K562 (cell line): ENCODE measurements around the gene PRR14. TPM values are rescaled to one million over a fixed set of nuclear protein-coding genes. Genes with fewer than 3 reads are reported as not detected.

Experiments
- CBFA2T3 ChIP-seq: fragments of 450-650 bp; IDR thresholded peaks from 2 replicates; pipeline ENCODE4 v1.6.1; 2017
- CCNT2 ChIP-seq: IDR thresholded peaks from 2 replicates; pipeline ENCODE4 v1.6.1; 2011; ENCODE audit warnings: borderline replicate concordance, low read depth, mild to moderate bottlenecking, moderate library complexity, mixed read lengths, low read length; ENCODE audit not compliant: insufficient read length; ENCODE audit errors: extremely low read depth
- CREM ChIP-seq: IDR thresholded peaks from 2 replicates; pipeline ENCODE4 v1.6.1; 2014; ENCODE audit warnings: antibody characterized with exemption, low read depth
- CTBP1 ChIP-seq: fragments of 450-650 bp; IDR thresholded peaks from 2 replicates; pipeline ENCODE4 v1.6.1; 2016; ENCODE audit warnings: borderline replicate concordance
- DPF2 ChIP-seq: fragments of 450-650 bp; IDR thresholded peaks from 2 replicates; pipeline ENCODE4 v1.6.1; 2016
- HNRNPLL ChIP-seq: fragments of 200-400 bp; formaldehyde crosslinking; IDR thresholded peaks from 2 replicates; pipeline ENCODE4 v1.6.1; 2017; ENCODE audit warnings: low read length, low read depth, mild to moderate bottlenecking; ENCODE audit not compliant: poor library complexity, severe bottlenecking
- KDM5B ChIP-seq: fragments of 200-600 bp; sonication (generic); IDR thresholded peaks from 2 replicates; pipeline ENCODE4 v1.6.1; 2012; ENCODE audit warnings: low read depth, mild to moderate bottlenecking, moderate library complexity, low read length, control low read depth, inconsistent platforms; ENCODE audit not compliant: insufficient replicate concordance
- NR2C2 ChIP-seq, 2 experiments: fragments of 200-800 bp in 1 of 2; sonication (Bioruptor generic) in 1 of 2; sonication (generic) in 1 of 2; formaldehyde crosslinking in 1 of 2; IDR thresholded peaks; 2 replicates each; pipeline versions ENCODE4 v1.6.1 to v1.8.0; 2016 to 2022; ENCODE audit warnings: mild to moderate bottlenecking in 1 of 2, missing compliant biosample characterization in 1 of 2, missing genetic modification characterization in 1 of 2, missing genetic modification reagents in 1 of 2
- SP2 ChIP-seq: IDR thresholded peaks from 2 replicates; pipeline ENCODE4 v1.6.1; 2011; ENCODE audit warnings: mild to moderate bottlenecking, low read depth, low read length, moderate library complexity; ENCODE audit not compliant: poor library complexity, severe bottlenecking; ENCODE audit errors: extremely low read depth
- TOE1 ChIP-seq, 2 experiments: fragments of 450-650 bp in 1 of 2; sonication (generic) in 1 of 2; formaldehyde crosslinking in 1 of 2; IDR thresholded peaks; 2 replicates each; pipeline versions ENCODE4 v1.7.1 to v1.8.0; 2016 to 2022; ENCODE audit warnings: borderline replicate concordance in 2 of 2, mild to moderate bottlenecking in 2 of 2, antibody characterized with exemption in 1 of 2, inconsistent platforms in 1 of 2, low read depth in 1 of 2, missing genetic modification reagents in 1 of 2, moderate library complexity in 1 of 2
- ZNF124 ChIP-seq: sonication (generic); formaldehyde crosslinking; IDR thresholded peaks from 2 replicates; pipeline ENCODE4 v1.8.1; 2022; ENCODE audit warnings: missing genetic modification reagents
- ZNF134 ChIP-seq: fragments of 250-450 bp; sonication (Bioruptor Pico); conservative IDR thresholded peaks from 2 replicates; pipeline ENCODE4 v1.4.0; 2020
- ZNF583 ChIP-seq: fragments of 250-450 bp; sonication (Bioruptor Pico); IDR thresholded peaks from 2 replicates; pipeline ENCODE4 v1.4.0; 2020
- ZNF778 ChIP-seq: fragments of 450-650 bp; formaldehyde crosslinking; IDR thresholded peaks from 2 replicates; pipeline ENCODE4 v1.4.0; 2020; ENCODE audit warnings: mild to moderate bottlenecking, moderate library complexity
- polyA plus RNA-seq, 8 experiments: library from polyadenylated mRNA; depleted of rRNA in 4 of 8; stranded (reverse) in 5 of 8; unstranded in 3 of 8; fragments of >200 nt; fragmentation: Nextera tagmentation in 2 of 8; fragmentation: Illumina TruSeq in 1 of 8; extraction: Ambion mirVana in 2 of 8; extraction: Trizol in 1 of 8; gene quantifications; 2 replicates each; pipeline versions ENCODE4 v1.2.1 to v1.2.3, GENCODE V29; 2011 to 2014; ENCODE audit warnings: inconsistent platforms in 1 of 8, missing spikeins in 1 of 8
- total RNA-seq, 7 experiments: library from RNA; depleted of rRNA in 6 of 7; stranded (reverse); fragments of >200 nt in 6 of 7; fragmentation: Illumina TruSeq in 2 of 7; extraction: Trizol in 2 of 7; gene quantifications; 2 replicates each; pipeline versions ENCODE4 v1.2.1 to v1.2.3, GENCODE V29; 2011 to 2021; ENCODE audit warnings: low replicate concordance in 1 of 7
- TF ChIP-seq, protein P1 (sequence below), 3 experiments: IDR thresholded peaks in 2 of 3; conservative IDR thresholded peaks in 1 of 3; 2 replicates each; pipeline ENCODE4 v1.5.1; 2011 to 2012; ENCODE audit warnings: low read length in 3 of 3, mild to moderate bottlenecking in 3 of 3, control low read depth in 2 of 3, improper control_type of control experiment in 1 of 3, inconsistent platforms in 1 of 3, low read depth in 1 of 3, mixed read lengths in 1 of 3, moderate library complexity in 1 of 3; ENCODE audit not compliant: insufficient read depth in 2 of 3
- TF ChIP-seq, protein P2 (sequence below): conservative IDR thresholded peaks from 2 replicates; pipeline ENCODE4 v1.6.1; 2011; ENCODE audit warnings: low read depth, mild to moderate bottlenecking, low read length; ENCODE audit not compliant: control insufficient read depth

Gene PRR14
- total and polyA plus RNA-seq, 9 of the 15 experiments (the other 6 are each of a cell fraction or from before 2014, with no cell fraction given): 2.2 to 63.1 (median 11.5) TPM

DNA sequence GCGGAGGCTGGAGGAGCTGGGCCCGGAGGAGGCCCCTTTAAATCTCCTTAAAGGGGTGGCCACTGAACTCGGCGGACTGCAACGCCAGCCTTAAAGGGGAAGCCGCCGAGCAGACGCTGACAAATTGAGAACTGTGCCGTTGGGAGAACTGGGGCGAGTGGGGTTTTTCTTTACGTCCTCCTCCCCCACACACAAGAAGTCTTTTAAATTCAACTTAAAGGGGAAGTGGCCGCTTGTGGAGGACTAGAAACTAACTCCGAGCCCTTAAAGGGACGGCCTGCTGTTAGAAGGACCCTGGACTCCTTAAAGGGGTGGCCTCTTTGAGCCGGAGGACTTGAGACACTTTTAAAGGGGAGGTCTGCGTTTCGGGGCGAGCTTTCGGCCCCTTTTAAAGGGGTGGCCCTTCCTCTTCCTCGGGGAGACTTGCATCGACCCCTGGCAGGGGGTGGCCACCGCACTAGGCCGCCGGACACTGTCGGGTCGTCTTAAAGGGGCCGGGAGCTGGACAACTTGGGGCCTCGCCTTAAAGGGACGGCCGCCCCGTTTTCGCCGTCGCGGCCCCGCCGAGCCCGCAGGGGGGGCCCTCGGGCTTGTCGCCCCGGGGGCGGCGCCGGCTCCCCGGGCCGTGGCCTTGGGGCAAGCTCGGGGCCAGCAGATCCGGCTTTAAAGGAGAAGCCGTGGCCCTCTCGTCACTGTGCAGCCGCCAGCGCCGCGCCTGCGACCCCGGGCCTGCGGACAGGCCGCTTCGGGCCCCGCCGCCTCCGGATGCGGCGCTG, 8.2 kb downstream of the PRR14 start (continued):
- TF ChIP-seq NR2C2 (CRISPR knock-in tag; IDR thresholded peaks at IDR 0.05) (no peak), NR2C2 (tag; IDR thresholded peaks at IDR 0.05) (0 out of 2 replicates have a peak, but pooled peaks have one; percentile 16), CCNT2 (peak; percentile 71), CREM (0 out of 2 replicates have a peak, but pooled peaks have one; percentile 5), ZNF583 (CRISPR knock-in tag) (no peak), SP2 (peak; percentile 28), KDM5B (peak; percentile 24), CTBP1 (peak; percentile 38), ZNF778 (CRISPR knock-in tag) (no peak), ZNF134 (CRISPR knock-in tag) (no peak), HNRNPLL (peak; percentile 83), TOE1 (IDR thresholded peaks at IDR 0.05; ENCODE audit: borderline replicate concordance) (peak; percentile 91), TOE1 (CRISPR knock-in tag; IDR thresholded peaks at IDR 0.05; ENCODE audit: borderline replicate concordance, low read depth) (no peak), DPF2 (0 out of 2 replicates have a peak, but pooled peaks have one; percentile 8), CBFA2T3 (no peak), ZNF124 (no peak)
- TF ChIP-seq, protein P1, sequence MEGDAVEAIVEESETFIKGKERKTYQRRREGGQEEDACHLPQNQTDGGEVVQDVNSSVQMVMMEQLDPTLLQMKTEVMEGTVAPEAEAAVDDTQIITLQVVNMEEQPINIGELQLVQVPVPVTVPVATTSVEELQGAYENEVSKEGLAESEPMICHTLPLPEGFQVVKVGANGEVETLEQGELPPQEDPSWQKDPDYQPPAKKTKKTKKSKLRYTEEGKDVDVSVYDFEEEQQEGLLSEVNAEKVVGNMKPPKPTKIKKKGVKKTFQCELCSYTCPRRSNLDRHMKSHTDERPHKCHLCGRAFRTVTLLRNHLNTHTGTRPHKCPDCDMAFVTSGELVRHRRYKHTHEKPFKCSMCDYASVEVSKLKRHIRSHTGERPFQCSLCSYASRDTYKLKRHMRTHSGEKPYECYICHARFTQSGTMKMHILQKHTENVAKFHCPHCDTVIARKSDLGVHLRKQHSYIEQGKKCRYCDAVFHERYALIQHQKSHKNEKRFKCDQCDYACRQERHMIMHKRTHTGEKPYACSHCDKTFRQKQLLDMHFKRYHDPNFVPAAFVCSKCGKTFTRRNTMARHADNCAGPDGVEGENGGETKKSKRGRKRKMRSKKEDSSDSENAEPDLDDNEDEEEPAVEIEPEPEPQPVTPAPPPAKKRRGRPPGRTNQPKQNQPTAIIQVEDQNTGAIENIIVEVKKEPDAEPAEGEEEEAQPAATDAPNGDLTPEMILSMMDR (IDR thresholded peaks at IDR 0.05 in 2 of 3, conservative IDR thresholded peaks at IDR 0.05 in 1 of 3; ENCODE audit: insufficient read depth in 2 of 3, low read depth in 1 of 3, low read length in 3 of 3): peak; percentile 30 to 54 (median 45); a peak in 4 of 6 replicates
- TF ChIP-seq, protein P2, sequence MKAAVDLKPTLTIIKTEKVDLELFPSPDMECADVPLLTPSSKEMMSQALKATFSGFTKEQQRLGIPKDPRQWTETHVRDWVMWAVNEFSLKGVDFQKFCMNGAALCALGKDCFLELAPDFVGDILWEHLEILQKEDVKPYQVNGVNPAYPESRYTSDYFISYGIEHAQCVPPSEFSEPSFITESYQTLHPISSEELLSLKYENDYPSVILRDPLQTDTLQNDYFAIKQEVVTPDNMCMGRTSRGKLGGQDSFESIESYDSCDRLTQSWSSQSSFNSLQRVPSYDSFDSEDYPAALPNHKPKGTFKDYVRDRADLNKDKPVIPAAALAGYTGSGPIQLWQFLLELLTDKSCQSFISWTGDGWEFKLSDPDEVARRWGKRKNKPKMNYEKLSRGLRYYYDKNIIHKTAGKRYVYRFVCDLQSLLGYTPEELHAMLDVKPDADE: peak; percentile 56; the same call in 1 of the 2 replicates
